Effector CD8-positive, alpha-beta T cell (primary cell): ENCODE results near the gene SPOP.
"Not testable (repeated sequence)": the region's sequence is repeated elsewhere in the genome, so short reads cannot be mapped to it uniquely, and the experiment has no call there.

ENCODE experiments used
- DNase-seq: peaks from one replicate; lab custom pipeline; 2025; lab: John Stamatoyannopoulos, UW
- total RNA-seq, 4 experiments: gene quantifications; one replicate each; lab custom pipeline; 2026; lab: John Stamatoyannopoulos, UW

SPOP gene
- total RNA-seq: 75.3 to 92.9 (median 84.9) reads per million in 4 experiments

GRCh38 chr17:49677933-49678847 lies at the start of gene SPOP:
TSS of gene SPOP (minus strand) at chr17:49678097. CDS start at chr17:49622810, 55,287 bp downstream.
- peak; percentile 97 for DNase-seq

GRCh38 chr17:49727380-49727779 lies 49.5 kb upstream of the SPOP start:
- DNase-seq: no peak

- no peak for DNase-seq
Measured at GRCh38 chr17:49725452-49726130, 47.7 kb upstream of the SPOP start.

GRCh38 chr17:49724552-49724951 lies 46.7 kb upstream of the SPOP start:
- DNase-seq: not testable (repeated sequence)

- no peak for DNase-seq
Measured at GRCh38 chr17:49723423-49723822, 45.5 kb upstream of the SPOP start.

GRCh38 chr17:49722066-49722465 lies 44.2 kb upstream of the SPOP start:
- no peak for DNase-seq

- no peak for DNase-seq
Measured at GRCh38 chr17:49717371-49717861, 39.5 kb upstream of the SPOP start.

GRCh38 chr17:49716668-49717364 lies 38.9 kb upstream of the SPOP start:
- no peak for DNase-seq

- DNase-seq: no peak
Measured at GRCh38 chr17:49715717-49716279, 37.9 kb upstream of the SPOP start.

- DNase-seq: no peak
Measured at GRCh38 chr17:49715216-49715615, 37.3 kb upstream of the SPOP start.

GRCh38 chr17:49708515-49709183 lies 30.8 kb upstream of the SPOP start:
- DNase-seq: no peak

- DNase-seq: peak; percentile 94
Measured at GRCh38 chr17:49707608-49708514, 30.0 kb upstream of the SPOP start, which contains the start of gene SLC35B1. TSS of gene SLC35B1 (minus strand) at chr17:49707964. CDS start at chr17:49707833, 131 bp downstream.

GRCh38 chr17:49707246-49707607 lies 29.3 kb upstream of the SPOP start:
- DNase-seq: no peak

GRCh38 chr17:49705254-49705653 lies 27.4 kb upstream of the SPOP start:
- no peak for DNase-seq

- no peak for DNase-seq
Measured at GRCh38 chr17:49703557-49704277, 25.8 kb upstream of the SPOP start.

- no peak for DNase-seq
Measured at GRCh38 chr17:49700960-49701359, 23.1 kb upstream of the SPOP start.

- no peak for DNase-seq
Measured at GRCh38 chr17:49699966-49700575, 22.2 kb upstream of the SPOP start.

- DNase-seq: no peak
Measured at GRCh38 chr17:49698005-49698404, 20.1 kb upstream of the SPOP start.

GRCh38 chr17:49696233-49696761 lies 18.4 kb upstream of the SPOP start:
- peak; percentile 31 for DNase-seq
